ENCODE data around the gene CALCOCO1. TPM values are rescaled to one million over a fixed set of nuclear protein-coding genes. Genes with fewer than 3 reads are reported as not detected.

Gene CALCOCO1
- total RNA-seq, 1 experiment from 2014 or later, result 49.4 TPM

- CTCF ChIA-PET, result interaction anchor here (1.9 kb wide), 1 partner anchor 82 kb away, joined by 4 read pairs; no protein-coding TSS in a partner anchor
- Mint-ChIP-seq H3K9me3 (ENCODE audit: unreplicated experiment) (no peaks in the 10 kb centered on the region), H3K27me3 (ENCODE audit: insufficient read depth, unreplicated experiment) (no peaks in the 10 kb centered on the region), H3K4me1 (ENCODE audit: insufficient read depth, unreplicated experiment) (peaks cover 7% of the 10 kb centered on the region), H3K27ac (ENCODE audit: low read depth, unreplicated experiment) (no peak overlapping the region), H3K4me3 (ENCODE audit: unreplicated experiment) (no peak overlapping the region), H3K36me3 (ENCODE audit: insufficient read depth, unreplicated experiment) (peaks cover 79% of the 10 kb centered on the region)
- POLR2A ChIA-PET, result interaction anchor here (0.5 to 2.4 kb wide), 5 partner anchors 11 to 189 kb away, joined by 3 to 15 read pairs (median 3); partner anchors contain the start of genes ATF7 and ATP5MC2
- intact Hi-C loops (cut with micrococcal nuclease), result no loop called here
- no peak for DNase-seq (ENCODE audit: unreplicated experiment)
- no peak for TF ChIP-seq CTCF (IDR thresholded peaks at IDR 0.05; ENCODE audit: unreplicated experiment)
- no TSS peak for BruUV-seq (replicated peaks)
Observed at GRCh38 chr12:53664191-53664590, 63.1 kb downstream of the CALCOCO1 start.

- H3K9me3 Mint-ChIP-seq (ENCODE audit: unreplicated experiment), result no peaks in the 10 kb centered on the region
- intact Hi-C loops (cut with micrococcal nuclease), result no loop called here
- no peak for TF ChIP-seq CTCF (IDR thresholded peaks at IDR 0.05; ENCODE audit: unreplicated experiment)
- no peaks in the 10 kb centered on the region for H3K27me3 Mint-ChIP-seq (ENCODE audit: insufficient read depth, unreplicated experiment)
- BruUV-seq (replicated peaks), result no TSS peak
- POLR2A ChIA-PET, result interaction anchor here (0.6 to 2.5 kb wide), 6 partner anchors 12 to 115 kb away, joined by 3 to 17 read pairs (median 4); partner anchors contain the start of gene ATP5MC2
- H3K4me1 Mint-ChIP-seq (ENCODE audit: insufficient read depth, unreplicated experiment), result peaks cover 16% of the 10 kb centered on the region
- peak overlapping the region; percentile 82 for H3K27ac Mint-ChIP-seq (ENCODE audit: low read depth, unreplicated experiment)
- peaks cover 38% of the 10 kb centered on the region for H3K36me3 Mint-ChIP-seq (ENCODE audit: insufficient read depth, unreplicated experiment)
- DNase-seq (ENCODE audit: unreplicated experiment), result no peak
- H3K4me3 Mint-ChIP-seq (ENCODE audit: unreplicated experiment), result no peak overlapping the region
- CTCF ChIA-PET, result interaction anchor here (2.0 kb wide), 1 partner anchor 15 kb away, joined by 5 read pairs; the partner anchor contains the start of gene ATP5MC2
Observed at GRCh38 chr12:53660041-53660440, 67.2 kb downstream of the CALCOCO1 start.

GRCh38 chr12:53659571-53659981 is 67.7 kb downstream of the CALCOCO1 start:
- CTCF ChIA-PET, result interaction anchor here (0.8 to 2.0 kb wide), 2 partner anchors 8 to 16 kb away, joined by 3 to 5 read pairs; partner anchors contain the start of gene ATP5MC2
- Mint-ChIP-seq H3K36me3 (ENCODE audit: insufficient read depth, unreplicated experiment) (peaks cover 33% of the 10 kb centered on the region), H3K27me3 (ENCODE audit: insufficient read depth, unreplicated experiment) (no peaks in the 10 kb centered on the region), H3K4me3 (ENCODE audit: unreplicated experiment) (no peak overlapping the region), H3K4me1 (ENCODE audit: insufficient read depth, unreplicated experiment) (peaks cover 16% of the 10 kb centered on the region), H3K9me3 (ENCODE audit: unreplicated experiment) (no peaks in the 10 kb centered on the region), H3K27ac (ENCODE audit: low read depth, unreplicated experiment) (peak overlapping the region; percentile 82)
- POLR2A ChIA-PET, result interaction anchor here (0.6 to 2.5 kb wide), 11 partner anchors 12 to 685 kb away, joined by 3 to 17 read pairs (median 4); partner anchors contain the start of genes ATF7 and ATP5MC2
- DNase-seq (ENCODE audit: unreplicated experiment), result no peak
- BruUV-seq (replicated peaks), result no TSS peak
- no peak for TF ChIP-seq CTCF (IDR thresholded peaks at IDR 0.05; ENCODE audit: unreplicated experiment)
- intact Hi-C loops (cut with micrococcal nuclease), result no loop called here

- peak; percentile 77 for DNase-seq (ENCODE audit: unreplicated experiment)
- no TSS peak for BruUV-seq (replicated peaks)
- Mint-ChIP-seq H3K36me3 (ENCODE audit: insufficient read depth, unreplicated experiment) (peaks cover 28% of the 10 kb centered on the region), H3K27me3 (ENCODE audit: insufficient read depth, unreplicated experiment) (no peaks in the 10 kb centered on the region), H3K9me3 (ENCODE audit: unreplicated experiment) (no peaks in the 10 kb centered on the region), H3K27ac (ENCODE audit: low read depth, unreplicated experiment) (peak overlapping the region; percentile 82), H3K4me3 (ENCODE audit: unreplicated experiment) (no peak overlapping the region), H3K4me1 (ENCODE audit: insufficient read depth, unreplicated experiment) (peaks cover 16% of the 10 kb centered on the region)
- intact Hi-C loops (cut with micrococcal nuclease), result no loop called here
- ChIA-PET POLR2A (interaction anchor here (0.7 to 2.5 kb wide), 12 partner anchors 13 to 686 kb away, joined by 3 to 17 read pairs (median 4); partner anchors contain the start of genes ATF7 and ATP5MC2), CTCF (interaction anchor here (0.8 to 2.0 kb wide), 3 partner anchors 9 to 85 kb away, joined by 3 to 5 read pairs (median 3); partner anchors contain the start of gene ATP5MC2)
- no peak for TF ChIP-seq CTCF (IDR thresholded peaks at IDR 0.05; ENCODE audit: unreplicated experiment)
Observed at GRCh38 chr12:53659011-53659551, 68.2 kb downstream of the CALCOCO1 start.

Other genes with a start within 250 kb of the CALCOCO1 start
- 4.6 and 5.9 TPM in 2 replicates for gene MAP3K12, start 228.0 kb downstream of the CALCOCO1 start, total RNA-seq (2022)
- gene TARBP2, start 226.2 kb downstream of the CALCOCO1 start, total RNA-seq (2022), result 26.4 and 27.8 TPM in 2 replicates
- gene NPFF, start 220.0 kb downstream of the CALCOCO1 start, total RNA-seq (2022), result not detected in 2 replicates
- 39.6 and 40.8 TPM in 2 replicates for gene ATF7, start 101.1 kb downstream of the CALCOCO1 start, total RNA-seq (2022)
- 328 and 381 TPM in 2 replicates for gene ATP5MC2, start 51.4 kb downstream of the CALCOCO1 start, total RNA-seq (2022)
- not detected in 2 replicates for gene CISTR, start 24.5 kb upstream of the CALCOCO1 start, total RNA-seq (2022)
- gene HOXC13, start 211.4 kb upstream of the CALCOCO1 start, total RNA-seq (2022), result 5.3 and 6.0 TPM in 2 replicates
- gene HOXC12, start 227.5 kb upstream of the CALCOCO1 start, total RNA-seq (2022), result not detected in 2 replicates
- gene HOXC11, start 245.7 kb upstream of the CALCOCO1 start, total RNA-seq (2022), result 1.2 and 1.6 TPM in 2 replicates
- gene HOTAIR, start 247.5 kb upstream of the CALCOCO1 start, total RNA-seq (2022), result 1.5 and 2.0 TPM in 2 replicates

Data from MCF 10A (cell line).